ENCODE data around the gene PRKCH.

PRKCH gene

DNA sequence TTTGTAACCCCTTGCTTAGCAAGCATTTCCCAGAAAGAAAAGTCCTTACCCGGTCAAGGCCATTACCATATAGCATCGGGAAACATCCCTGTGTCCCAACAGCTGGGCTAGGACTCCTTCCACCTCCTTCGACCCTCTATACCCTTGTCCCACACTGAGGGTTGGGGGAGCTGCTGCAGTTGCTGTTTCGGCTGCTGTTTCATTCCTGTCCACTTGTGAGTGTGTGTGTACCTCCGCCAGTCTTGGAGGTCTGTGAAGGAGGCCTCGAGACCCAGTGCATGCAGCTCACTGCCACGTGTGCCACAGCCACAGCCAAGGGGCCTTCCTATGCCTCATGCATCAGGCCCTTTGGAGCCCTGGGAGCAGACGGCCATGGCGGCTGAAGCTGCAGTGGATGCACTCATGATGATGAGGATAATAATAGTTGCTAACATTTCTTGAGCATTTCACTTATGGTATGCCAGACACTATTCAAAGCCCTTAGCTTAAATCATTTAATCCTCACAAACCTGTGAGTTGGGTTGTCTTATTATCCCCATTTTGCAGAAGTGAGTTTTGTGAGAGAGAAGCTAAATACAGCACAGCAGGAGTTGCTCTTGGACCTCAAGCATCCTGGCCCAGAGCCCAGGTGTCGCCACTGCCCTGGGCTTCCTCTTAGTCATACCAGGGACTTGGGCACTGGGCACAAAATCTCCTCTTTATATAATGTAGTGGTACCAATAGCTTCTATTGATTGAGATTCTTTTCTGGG, 156.5 kb downstream of the PRKCH start:
- no peak for DNase-seq

DNA sequence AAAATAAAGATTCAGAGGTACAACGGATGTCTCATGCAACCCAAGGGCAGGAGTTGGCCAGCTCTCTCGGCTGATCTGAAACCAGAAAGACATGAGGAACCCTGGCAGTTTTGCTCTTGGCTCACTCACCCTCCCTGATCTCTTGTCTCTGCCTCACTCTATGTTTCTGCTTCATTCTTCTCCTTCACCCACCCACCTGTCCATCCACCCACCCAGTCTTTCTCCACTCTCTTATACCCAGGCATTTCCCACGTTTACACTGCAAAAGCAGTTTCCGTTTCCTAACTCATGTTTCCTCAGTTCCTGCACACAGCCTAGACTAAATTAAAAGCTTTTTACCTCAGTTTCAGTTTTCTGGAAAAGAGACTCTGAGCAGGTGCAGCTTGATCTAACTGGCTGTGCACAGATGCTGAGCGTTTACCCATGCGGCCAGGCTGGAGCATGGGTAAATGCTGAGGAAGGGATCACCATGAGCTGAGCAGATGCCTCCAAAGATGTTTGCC, 157.6 kb downstream of the PRKCH start:
- no peak for DNase-seq

DNA sequence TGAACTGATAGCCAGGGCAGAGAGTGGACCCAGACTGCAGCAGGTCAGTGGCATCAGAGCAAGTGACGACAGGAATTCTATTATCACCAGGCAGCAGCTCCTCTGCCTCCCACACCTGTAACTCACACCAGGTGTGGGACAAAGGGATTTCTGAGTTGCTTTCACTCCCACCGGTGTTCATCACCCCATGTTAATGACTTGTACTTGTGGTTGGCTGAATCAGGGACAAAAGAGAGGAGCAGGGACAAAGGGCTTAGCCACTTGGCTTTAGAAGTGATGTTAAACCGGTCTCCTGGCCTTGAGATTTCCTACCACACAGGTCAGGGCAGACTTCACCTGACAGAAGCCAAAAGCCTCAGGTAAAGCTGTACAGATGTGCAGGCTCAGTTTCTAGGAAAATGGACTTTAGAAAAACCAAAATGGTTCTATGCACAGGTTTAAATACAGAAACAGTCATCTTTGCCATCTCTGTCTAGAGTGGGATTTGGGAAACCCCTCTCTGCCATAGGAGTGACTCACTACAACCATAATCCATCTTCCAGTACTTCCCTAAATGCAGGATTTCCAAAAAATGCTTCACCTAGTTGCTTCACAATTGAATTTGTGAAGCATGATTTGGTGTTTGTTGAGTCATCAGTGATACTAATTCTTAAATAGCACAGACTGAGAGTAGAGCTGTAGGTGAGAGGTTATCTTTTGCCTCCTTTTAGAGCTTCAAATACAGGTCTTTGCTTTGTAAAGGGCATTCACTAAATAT, 158.5 kb downstream of the PRKCH start:
- no peak for DNase-seq

DNA sequence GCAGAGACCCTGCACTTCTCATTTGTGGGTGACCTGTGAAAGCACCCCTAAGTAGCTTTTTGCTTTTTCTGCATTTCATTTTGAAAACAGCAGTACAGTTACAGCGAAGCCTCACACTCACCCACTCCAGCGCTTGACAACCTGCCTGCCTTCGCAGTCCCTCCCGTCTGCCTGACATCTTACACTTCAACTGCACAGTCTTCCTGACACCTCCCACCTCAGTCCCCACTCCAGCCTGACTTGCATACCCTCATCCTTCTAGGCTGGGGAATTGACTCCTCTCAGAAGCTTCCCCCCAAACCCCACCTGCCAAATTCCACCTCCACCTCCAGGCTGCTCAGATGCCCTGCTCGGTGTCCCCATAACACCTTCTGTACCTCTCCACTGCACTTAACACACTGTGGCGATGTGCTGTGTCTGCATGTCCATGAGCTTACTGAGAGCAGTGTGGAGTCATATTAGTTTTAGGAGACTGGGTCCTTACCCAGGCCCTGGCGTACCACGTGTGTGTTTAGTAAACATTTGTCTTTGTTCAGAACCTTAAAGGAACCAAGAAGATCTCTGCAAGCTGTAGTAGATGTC, 159.4 kb downstream of the PRKCH start:
- no peak for DNase-seq

GRCh38 chr14:61481701-61482100, 160.3 kb downstream of the PRKCH start:
- DNase-seq = no peak

GRCh38 chr14:61482348-61483206, 161.2 kb downstream of the PRKCH start:
- no peak for DNase-seq

DNA sequence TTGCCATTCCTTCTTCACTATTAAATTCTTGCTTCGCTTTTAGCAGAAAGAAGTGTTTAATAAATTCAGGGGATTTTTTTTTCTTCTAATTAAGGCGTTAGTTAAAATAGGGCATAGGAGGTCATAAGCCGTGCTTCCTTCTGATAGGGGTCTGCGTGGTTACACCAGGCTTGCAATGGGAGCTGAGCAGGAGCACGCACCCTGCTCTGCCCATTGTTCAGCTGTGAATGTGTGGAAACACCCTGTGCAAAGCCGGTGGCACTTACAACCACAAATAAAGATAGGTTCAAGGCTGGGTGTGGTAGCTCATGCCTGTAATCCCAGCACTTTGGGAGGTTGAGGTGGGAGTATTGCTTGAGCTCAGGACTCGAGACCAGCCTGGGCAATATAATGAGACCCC, 162.1 kb downstream of the PRKCH start:
- DNase-seq = no peak

- DNase-seq = no peak
These were observed 162.7 kb downstream of the PRKCH start for GRCh38 chr14:61484031-61484430.

GRCh38 chr14:61484826-61485584, 163.6 kb downstream of the PRKCH start:
- DNase-seq = no peak

DNA sequence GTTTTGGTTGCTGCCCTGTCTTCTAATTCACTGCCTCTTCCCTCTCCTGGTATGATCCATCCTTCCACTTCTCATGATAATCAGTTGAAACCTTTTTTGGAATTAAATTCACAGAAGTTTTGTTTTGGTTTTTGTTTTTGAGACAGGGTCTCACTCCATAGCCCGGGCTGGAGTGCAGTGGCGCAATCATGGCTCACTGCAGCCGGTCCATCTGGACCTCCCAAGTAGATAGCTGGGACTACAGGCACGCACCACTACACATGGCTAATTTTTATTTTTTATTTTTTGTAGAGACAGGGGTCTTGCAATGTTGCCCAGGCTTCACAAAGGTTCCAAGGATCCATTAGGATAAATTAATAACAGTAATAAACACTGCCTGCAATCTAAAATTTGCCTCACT, 164.3 kb downstream of the PRKCH start:
- no peak for DNase-seq

DNA sequence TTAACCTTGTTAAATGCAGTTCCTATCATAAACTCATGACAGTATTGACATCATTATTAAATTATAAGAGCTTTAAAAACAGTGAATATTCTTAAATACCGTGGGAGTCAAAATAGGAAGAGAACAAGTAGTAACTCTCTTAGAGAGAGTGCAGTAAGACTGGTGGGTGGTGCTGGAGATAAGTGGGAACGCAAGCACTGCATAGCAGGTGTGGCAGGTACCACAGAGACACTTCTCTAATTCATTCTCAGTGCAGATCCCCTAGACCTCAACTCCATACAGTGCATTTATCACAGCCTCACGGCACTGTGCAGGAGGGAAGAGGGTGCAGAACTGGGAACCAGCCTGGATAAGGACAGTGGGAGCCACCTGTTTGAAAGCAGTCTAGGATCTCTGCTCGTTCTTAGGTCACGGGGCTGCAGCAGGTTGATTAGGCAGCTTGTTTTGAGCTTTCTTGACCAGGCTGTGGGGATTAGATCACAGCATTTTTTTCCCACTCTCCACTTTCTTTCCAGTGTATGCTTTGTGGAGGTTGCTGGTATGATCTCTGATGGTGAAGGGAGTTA, 165.6 kb downstream of the PRKCH start:
- no peak for DNase-seq

DNA sequence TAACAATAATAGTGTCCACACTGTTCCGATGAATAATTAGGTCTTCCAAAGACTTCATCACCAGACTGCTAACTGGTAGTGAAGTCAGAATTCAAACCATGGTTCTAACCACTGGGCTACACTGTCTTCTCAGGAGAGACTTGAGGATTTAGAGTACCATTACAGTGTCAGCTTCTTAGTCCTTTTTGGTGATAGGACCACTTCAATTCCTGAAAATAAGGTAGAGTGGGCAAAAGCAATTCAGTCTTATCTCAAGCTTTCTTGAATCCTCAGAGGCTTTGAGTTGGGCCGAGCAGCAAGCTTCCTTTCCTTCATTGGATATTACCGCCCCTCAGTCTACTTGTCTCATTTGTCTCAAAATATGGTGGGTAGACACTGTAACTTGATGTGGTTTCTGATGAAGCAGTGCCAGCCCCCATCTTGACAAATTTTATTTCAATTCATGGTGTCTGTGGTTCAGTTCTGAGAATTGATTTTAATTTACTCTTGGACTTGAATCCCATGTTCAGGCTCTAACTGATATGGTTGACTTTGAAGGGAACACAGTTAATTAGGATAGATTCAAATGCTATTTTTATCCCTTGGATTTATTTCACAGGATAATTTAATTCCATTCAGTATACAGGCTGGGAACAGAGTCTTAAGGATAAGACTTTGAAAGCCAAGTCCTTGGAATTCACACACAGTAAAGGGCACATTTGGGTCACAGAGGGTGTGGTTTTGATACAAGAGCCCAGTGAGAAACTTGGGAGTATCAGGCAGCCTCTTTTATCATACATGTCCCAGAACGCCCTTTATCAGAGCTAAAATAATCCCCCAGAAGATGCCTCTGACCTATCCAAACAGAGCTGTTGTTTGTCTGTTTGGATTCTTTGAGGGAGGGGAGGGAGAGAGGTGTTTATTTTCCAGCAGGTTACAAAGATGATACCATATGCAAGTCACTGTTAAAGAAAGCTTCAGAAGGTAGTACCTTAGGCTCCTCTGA, 167.3 kb downstream of the PRKCH start:
- DNase-seq = no peak

GRCh38 chr14:61489512-61489911, 168.1 kb downstream of the PRKCH start:
- no peak for DNase-seq

DNA sequence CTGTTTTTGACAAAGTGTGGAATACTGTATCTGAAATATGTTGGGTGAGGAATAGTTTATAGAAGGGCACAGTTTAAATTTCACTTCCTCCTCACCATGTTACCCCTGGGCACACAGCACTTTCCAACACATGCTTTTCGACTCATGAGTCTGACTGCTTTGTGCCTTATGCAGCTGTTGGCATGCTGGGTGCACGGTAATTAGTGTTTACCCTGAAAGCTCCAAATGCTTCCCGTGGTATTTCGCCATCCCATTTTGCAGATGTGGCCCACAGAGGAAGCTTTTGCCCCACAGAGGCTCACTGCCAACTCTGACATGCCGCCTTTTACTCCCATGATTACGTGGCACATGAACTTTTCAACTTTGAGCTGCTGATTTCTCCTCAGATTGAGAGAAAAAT, 168.6 kb downstream of the PRKCH start:
- no peak for DNase-seq

- DNase-seq = no peak
These were observed 169.8 kb downstream of the PRKCH start for GRCh38 chr14:61491224-61491623.

DNA sequence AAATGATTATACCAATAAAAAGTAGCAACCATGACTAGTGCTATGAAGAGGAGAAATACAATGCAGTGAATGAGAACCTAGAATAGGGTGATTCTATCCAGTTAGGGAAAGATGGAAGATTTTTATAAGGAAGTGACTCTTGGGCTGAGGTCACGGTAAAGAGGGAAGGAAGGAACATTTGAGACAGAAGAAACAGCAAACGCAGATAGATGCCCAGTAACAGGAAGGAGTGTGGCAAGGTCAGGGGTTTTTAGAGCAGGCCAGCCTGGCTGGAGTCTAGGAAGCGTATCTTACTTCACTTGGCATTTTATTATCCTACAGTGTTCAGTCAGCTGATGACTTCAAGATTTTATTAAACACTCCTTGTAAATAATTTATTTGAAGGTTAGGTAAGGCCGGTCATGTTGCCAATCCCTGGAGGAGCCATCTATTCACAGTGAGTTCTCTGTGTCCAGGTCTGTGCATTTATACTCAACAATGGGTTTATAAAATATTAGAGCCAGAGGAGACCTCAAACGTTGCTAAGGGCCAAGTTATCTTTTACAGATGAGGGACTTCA, 170.6 kb downstream of the PRKCH start:
- DNase-seq = no peak

- DNase-seq = no peak
These were observed 171.1 kb downstream of the PRKCH start for GRCh38 chr14:61492474-61492873.

GRCh38 chr14:61493239-61493638, 171.9 kb downstream of the PRKCH start:
- no peak for DNase-seq

GRCh38 chr14:61494018-61494417, 172.6 kb downstream of the PRKCH start:
- DNase-seq = no peak

DNA sequence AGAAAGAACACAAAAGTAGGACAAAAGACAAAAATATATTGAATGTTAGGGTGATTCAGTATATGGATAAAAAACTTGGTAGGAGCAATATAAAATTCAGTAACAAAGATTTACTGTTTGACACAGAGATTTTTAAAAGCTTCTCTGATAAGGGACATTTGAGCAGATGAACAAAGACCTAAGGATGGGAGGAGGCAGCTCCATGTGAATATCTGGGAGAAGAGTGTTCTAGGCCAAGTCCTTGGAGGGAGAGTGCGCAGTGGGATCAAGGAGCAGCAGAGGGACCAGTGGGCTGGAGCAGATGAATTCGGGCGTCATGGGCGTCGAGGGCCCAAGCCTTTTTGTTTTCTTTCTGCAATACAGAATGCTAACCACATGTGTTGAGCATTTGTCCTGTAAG, 174.4 kb downstream of the PRKCH start:
- no peak for DNase-seq

Measured in effector CD8-positive, alpha-beta T cell (primary cell).